Keratinocyte (primary cell): Measurements from ENCODE around the gene SAMD8.

Experiments
- EZH2 ChIP-seq: IDR thresholded peaks from one replicate; pipeline ENCODE4 v1.6.1; 2012; ENCODE audit warnings: inconsistent platforms, mild to moderate bottlenecking, low read length, moderate library complexity
- TF ChIP-seq, protein P1 (sequence below), 3 experiments: IDR thresholded peaks in 1 of 3; conservative IDR thresholded peaks in 1 of 3; optimal IDR thresholded peaks in 1 of 3; 2 replicates in 2 of 3; 3 replicates in 1 of 3; pipeline versions ENCODE3 to v1.5.1; 2011; ENCODE audit warnings: low read length in 3 of 3, mild to moderate bottlenecking in 3 of 3, moderate library complexity in 2 of 3, control low read depth in 1 of 3, inconsistent platforms in 1 of 3; ENCODE audit not compliant: insufficient read depth in 2 of 3; ENCODE audit errors: extremely low read depth in 1 of 3

GRCh38 chr10:75223507-75223906 is 112.1 kb downstream of the SAMD8 start:
- TF ChIP-seq EZH2 = no peak
- TF ChIP-seq, protein P1, sequence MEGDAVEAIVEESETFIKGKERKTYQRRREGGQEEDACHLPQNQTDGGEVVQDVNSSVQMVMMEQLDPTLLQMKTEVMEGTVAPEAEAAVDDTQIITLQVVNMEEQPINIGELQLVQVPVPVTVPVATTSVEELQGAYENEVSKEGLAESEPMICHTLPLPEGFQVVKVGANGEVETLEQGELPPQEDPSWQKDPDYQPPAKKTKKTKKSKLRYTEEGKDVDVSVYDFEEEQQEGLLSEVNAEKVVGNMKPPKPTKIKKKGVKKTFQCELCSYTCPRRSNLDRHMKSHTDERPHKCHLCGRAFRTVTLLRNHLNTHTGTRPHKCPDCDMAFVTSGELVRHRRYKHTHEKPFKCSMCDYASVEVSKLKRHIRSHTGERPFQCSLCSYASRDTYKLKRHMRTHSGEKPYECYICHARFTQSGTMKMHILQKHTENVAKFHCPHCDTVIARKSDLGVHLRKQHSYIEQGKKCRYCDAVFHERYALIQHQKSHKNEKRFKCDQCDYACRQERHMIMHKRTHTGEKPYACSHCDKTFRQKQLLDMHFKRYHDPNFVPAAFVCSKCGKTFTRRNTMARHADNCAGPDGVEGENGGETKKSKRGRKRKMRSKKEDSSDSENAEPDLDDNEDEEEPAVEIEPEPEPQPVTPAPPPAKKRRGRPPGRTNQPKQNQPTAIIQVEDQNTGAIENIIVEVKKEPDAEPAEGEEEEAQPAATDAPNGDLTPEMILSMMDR (optimal IDR thresholded peaks at IDR 0.05 in 1 of 3, IDR thresholded peaks at IDR 0.05 in 1 of 3, conservative IDR thresholded peaks at IDR 0.05 in 1 of 3; ENCODE audit: extremely low read depth in 1 of 3, insufficient read depth in 2 of 3, low read length in 3 of 3) = no peak
